ENCODE results near the gene FOXO3. TPM values are rescaled to one million over a fixed set of nuclear protein-coding genes. Genes with fewer than 3 reads are reported as not detected.

The FOXO3 gene
- total and polyA plus RNA-seq, 2 of the 13 experiments (the other 11 are each of a cell fraction or from before 2014, with no cell fraction given): 16.0 to 22.5 TPM

DNA sequence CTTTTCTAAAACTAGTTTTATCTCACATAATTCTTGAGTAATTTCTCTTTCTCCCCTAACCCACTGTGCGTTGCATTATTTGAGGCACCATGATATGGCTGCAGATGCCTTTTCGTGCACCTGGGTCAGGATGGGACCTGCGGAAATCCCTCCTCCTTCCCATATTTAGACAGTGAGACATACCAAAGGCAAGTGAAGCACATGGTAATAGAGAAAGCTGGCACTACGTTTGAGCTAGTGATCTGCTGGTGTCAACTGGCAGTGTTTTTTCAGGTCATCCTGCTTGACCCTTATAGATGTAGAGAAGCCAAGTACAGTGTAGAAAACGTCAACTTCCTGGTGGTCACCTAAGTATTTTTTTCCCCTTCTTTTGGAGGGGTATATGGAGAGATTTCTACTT, 71.7 kb downstream of the FOXO3 start:
- H3K9ac ChIP-seq (ENCODE audit: insufficient read depth, low read depth, low read length): no peak overlapping the region
- intact Hi-C loops (cut with micrococcal nuclease; ENCODE audit: unreplicated experiment) (no loop called here), in situ Hi-C loops (cut with HindIII; ENCODE audit: extremely low pct_ligation_motif_present, low pct_unique_long_range_greater_than_20kb) (no loop called here)
- no peak overlapping the region for H3K4me3 ChIP-seq (replicated peaks in 1 of 3; ENCODE audit: insufficient read depth in 1 of 3, low read depth in 2 of 3, low read length in 3 of 3)
- DNase-seq (ENCODE audit: low spot score) (no peak), ATAC-seq (no peak), FAIRE-seq (no peak)
- BruUV-seq (replicated peaks): no TSS peak
- TF ChIP-seq, protein P1, sequence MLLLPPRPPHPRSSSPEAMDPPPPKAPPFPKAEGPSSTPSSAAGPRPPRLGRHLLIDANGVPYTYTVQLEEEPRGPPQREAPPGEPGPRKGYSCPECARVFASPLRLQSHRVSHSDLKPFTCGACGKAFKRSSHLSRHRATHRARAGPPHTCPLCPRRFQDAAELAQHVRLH (CRISPR knock-in tag; IDR thresholded peaks at IDR 0.05; ENCODE audit: borderline replicate concordance, low read depth): no peak
- TF ChIP-seq BORCS8-MEF2B (CRISPR knock-in tag; IDR thresholded peaks at IDR 0.05): no peak
- TF ChIP-seq ZNF879 (CRISPR knock-in tag; IDR thresholded peaks at IDR 0.05): no peak
- no peak for TF ChIP-seq MXD4 (CRISPR knock-in tag; IDR thresholded peaks at IDR 0.05)
- no peaks in the 10 kb centered on the region for H3K36me3 ChIP-seq (replicated peaks in 1 of 2; ENCODE audit: control insufficient read depth in 1 of 2, insufficient read depth in 2 of 2, low read length in 2 of 2)
- H3K4me2 ChIP-seq (ENCODE audit: low read depth, low read length): no peak overlapping the region
- peaks cover 87% of the 10 kb centered on the region for H3K79me2 ChIP-seq (ENCODE audit: insufficient read depth, low read length)
- H3K27ac ChIP-seq (ENCODE audit: extremely low read length, insufficient read depth, low read length): no peak overlapping the region
- CTCF ChIA-PET (ENCODE audit: low intra/inter-chr PET ratio, low total read pairs): no interaction called here
- H3K4me1 ChIP-seq (ENCODE audit: insufficient read depth, low read length): peaks cover 21% of the 10 kb centered on the region
- H2AFZ ChIP-seq (ENCODE audit: low read length): no peak overlapping the region
- WGBS (ENCODE audit: low lambda C conversion rate): 90% methylated on average over 5 of the region's 5 CpGs
- POLR2A ChIA-PET: no interaction called here
- no peaks in the 10 kb centered on the region for H3K27me3 ChIP-seq (ENCODE audit: control insufficient read depth in 1 of 2, insufficient read depth in 2 of 2, low read length in 2 of 2)
- H4K20me1 ChIP-seq (ENCODE audit: insufficient read depth, low read length): peaks cover 59% of the 10 kb centered on the region
- H3K9me3 ChIP-seq (ENCODE audit: low read length): no peaks in the 10 kb centered on the region

DNA sequence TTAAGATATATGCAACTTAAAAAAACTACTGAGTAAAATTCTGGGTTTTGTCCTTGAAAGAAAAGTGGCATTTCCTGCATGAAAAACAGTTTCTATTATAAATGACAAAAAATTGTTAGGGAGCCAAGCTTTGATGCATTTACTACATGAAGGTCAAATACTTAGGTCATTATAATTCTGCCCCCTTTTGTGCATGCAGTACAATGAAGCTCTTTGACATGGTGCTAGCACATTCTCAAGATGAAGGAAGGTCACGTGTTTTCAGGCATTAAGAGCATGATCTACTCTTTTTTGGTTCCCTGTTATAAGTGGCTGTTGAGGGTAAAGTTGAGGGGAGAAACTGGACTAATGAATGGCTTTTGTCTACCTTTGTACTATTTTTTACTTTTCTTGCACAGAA, 72.7 kb downstream of the FOXO3 start:
- FAIRE-seq: no peak
- no peak for TF ChIP-seq NFKBIZ (CRISPR knock-in tag; IDR thresholded peaks at IDR 0.05)
- TF ChIP-seq, protein P2, sequence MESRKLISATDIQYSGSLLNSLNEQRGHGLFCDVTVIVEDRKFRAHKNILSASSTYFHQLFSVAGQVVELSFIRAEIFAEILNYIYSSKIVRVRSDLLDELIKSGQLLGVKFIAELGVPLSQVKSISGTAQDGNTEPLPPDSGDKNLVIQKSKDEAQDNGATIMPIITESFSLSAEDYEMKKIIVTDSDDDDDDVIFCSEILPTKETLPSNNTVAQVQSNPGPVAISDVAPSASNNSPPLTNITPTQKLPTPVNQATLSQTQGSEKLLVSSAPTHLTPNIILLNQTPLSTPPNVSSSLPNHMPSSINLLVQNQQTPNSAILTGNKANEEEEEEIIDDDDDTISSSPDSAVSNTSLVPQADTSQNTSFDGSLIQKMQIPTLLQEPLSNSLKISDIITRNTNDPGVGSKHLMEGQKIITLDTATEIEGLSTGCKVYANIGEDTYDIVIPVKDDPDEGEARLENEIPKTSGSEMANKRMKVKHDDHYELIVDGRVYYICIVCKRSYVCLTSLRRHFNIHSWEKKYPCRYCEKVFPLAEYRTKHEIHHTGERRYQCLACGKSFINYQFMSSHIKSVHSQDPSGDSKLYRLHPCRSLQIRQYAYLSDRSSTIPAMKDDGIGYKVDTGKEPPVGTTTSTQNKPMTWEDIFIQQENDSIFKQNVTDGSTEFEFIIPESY (CRISPR knock-in tag; IDR thresholded peaks at IDR 0.05): no peak
- no peak for TF ChIP-seq ZNF572 (CRISPR knock-in tag; IDR thresholded peaks at IDR 0.05)
- TF ChIP-seq, protein P3, sequence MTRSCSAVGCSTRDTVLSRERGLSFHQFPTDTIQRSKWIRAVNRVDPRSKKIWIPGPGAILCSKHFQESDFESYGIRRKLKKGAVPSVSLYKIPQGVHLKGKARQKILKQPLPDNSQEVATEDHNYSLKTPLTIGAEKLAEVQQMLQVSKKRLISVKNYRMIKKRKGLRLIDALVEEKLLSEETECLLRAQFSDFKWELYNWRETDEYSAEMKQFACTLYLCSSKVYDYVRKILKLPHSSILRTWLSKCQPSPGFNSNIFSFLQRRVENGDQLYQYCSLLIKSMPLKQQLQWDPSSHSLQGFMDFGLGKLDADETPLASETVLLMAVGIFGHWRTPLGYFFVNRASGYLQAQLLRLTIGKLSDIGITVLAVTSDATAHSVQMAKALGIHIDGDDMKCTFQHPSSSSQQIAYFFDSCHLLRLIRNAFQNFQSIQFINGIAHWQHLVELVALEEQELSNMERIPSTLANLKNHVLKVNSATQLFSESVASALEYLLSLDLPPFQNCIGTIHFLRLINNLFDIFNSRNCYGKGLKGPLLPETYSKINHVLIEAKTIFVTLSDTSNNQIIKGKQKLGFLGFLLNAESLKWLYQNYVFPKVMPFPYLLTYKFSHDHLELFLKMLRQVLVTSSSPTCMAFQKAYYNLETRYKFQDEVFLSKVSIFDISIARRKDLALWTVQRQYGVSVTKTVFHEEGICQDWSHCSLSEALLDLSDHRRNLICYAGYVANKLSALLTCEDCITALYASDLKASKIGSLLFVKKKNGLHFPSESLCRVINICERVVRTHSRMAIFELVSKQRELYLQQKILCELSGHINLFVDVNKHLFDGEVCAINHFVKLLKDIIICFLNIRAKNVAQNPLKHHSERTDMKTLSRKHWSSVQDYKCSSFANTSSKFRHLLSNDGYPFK (CRISPR knock-in tag; IDR thresholded peaks at IDR 0.05; ENCODE audit: borderline replicate concordance): no peak
- no peak for TF ChIP-seq TBX2 (CRISPR knock-in tag; IDR thresholded peaks at IDR 0.05; ENCODE audit: borderline replicate concordance)
- no peak for TF ChIP-seq ZNF768 (CRISPR knock-in tag; IDR thresholded peaks at IDR 0.05)
- no peak for TF ChIP-seq RXRA (CRISPR knock-in tag; IDR thresholded peaks at IDR 0.05)
- TF ChIP-seq, protein P4, sequence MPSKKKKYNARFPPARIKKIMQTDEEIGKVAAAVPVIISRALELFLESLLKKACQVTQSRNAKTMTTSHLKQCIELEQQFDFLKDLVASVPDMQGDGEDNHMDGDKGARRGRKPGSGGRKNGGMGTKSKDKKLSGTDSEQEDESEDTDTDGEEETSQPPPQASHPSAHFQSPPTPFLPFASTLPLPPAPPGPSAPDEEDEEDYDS (CRISPR knock-in tag; IDR thresholded peaks at IDR 0.05): no peak
- TF ChIP-seq, protein P5, sequence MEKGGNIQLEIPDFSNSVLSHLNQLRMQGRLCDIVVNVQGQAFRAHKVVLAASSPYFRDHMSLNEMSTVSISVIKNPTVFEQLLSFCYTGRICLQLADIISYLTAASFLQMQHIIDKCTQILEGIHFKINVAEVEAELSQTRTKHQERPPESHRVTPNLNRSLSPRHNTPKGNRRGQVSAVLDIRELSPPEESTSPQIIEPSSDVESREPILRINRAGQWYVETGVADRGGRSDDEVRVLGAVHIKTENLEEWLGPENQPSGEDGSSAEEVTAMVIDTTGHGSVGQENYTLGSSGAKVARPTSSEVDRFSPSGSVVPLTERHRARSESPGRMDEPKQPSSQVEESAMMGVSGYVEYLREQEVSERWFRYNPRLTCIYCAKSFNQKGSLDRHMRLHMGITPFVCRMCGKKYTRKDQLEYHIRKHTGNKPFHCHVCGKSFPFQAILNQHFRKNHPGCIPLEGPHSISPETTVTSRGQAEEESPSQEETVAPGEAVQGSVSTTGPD (CRISPR knock-in tag; IDR thresholded peaks at IDR 0.05): no peak
- H4K20me1 ChIP-seq (ENCODE audit: insufficient read depth, low read length): peaks cover 68% of the 10 kb centered on the region
- WGBS (ENCODE audit: low lambda C conversion rate): 89% methylated on average over 1 of the region's 1 CpG
- DNase-seq (ENCODE audit: low spot score): no peak
- H3K27ac ChIP-seq (ENCODE audit: extremely low read length, insufficient read depth, low read length): no peak overlapping the region
- in situ Hi-C loops (cut with HindIII; ENCODE audit: extremely low pct_ligation_motif_present, low pct_unique_long_range_greater_than_20kb): no loop called here
- ATAC-seq: no peak
- CTCF ChIA-PET (ENCODE audit: low intra/inter-chr PET ratio, low total read pairs): no interaction called here
- H2AFZ ChIP-seq (ENCODE audit: low read length): no peak overlapping the region
- POLR2A ChIA-PET: no interaction called here
- H3K4me1 ChIP-seq (ENCODE audit: insufficient read depth, low read length): peaks cover 21% of the 10 kb centered on the region
- H3K79me2 ChIP-seq (ENCODE audit: insufficient read depth, low read length): peaks cover 81% of the 10 kb centered on the region
- BruUV-seq (replicated peaks): no TSS peak
- H3K9me3 ChIP-seq (ENCODE audit: low read length): no peaks in the 10 kb centered on the region
- no peaks in the 10 kb centered on the region for H3K36me3 ChIP-seq (replicated peaks in 1 of 2; ENCODE audit: control insufficient read depth in 1 of 2, insufficient read depth in 2 of 2, low read length in 2 of 2)
- no peak overlapping the region for H3K4me2 ChIP-seq (ENCODE audit: low read depth, low read length)
- no peak overlapping the region for H3K9ac ChIP-seq (ENCODE audit: insufficient read depth, low read depth, low read length)
- no peak overlapping the region for H3K4me3 ChIP-seq (replicated peaks in 1 of 3; ENCODE audit: insufficient read depth in 1 of 3, low read depth in 2 of 3, low read length in 3 of 3)
- H3K27me3 ChIP-seq (ENCODE audit: control insufficient read depth in 1 of 2, insufficient read depth in 2 of 2, low read length in 2 of 2): no peaks in the 10 kb centered on the region
- intact Hi-C loops (cut with micrococcal nuclease; ENCODE audit: unreplicated experiment): no loop called here
